HUES64 (cell line): ENCODE measurements around the gene TTLL13.
A peak's percentile ranks its signal among the peaks of the same experiment; 100 is the strongest.
"Not testable (repeated sequence)": the region's sequence is repeated elsewhere in the genome, so short reads cannot be mapped to it uniquely, and the experiment has no call there.

Experiments
- H3K27ac ChIP-seq: 2 replicates; pipeline ENCODE4 v1.7.0; 2013; ENCODE audit warnings: low read depth, low read length, inconsistent platforms
- H3K27me3 ChIP-seq: 2 replicates; pipeline ENCODE4 v1.6.1; 2013; ENCODE audit warnings: mild to moderate bottlenecking, low read length; ENCODE audit not compliant: insufficient read depth
- H3K36me3 ChIP-seq: 2 replicates; pipeline ENCODE4 v1.6.1; 2013; ENCODE audit warnings: mild to moderate bottlenecking, low read length; ENCODE audit not compliant: insufficient read depth
- H3K4me1 ChIP-seq: 2 replicates; pipeline ENCODE4 v1.6.1; 2013; ENCODE audit warnings: mild to moderate bottlenecking, low read length, moderate library complexity; ENCODE audit not compliant: insufficient read depth
- H3K4me3 ChIP-seq: 2 replicates; pipeline ENCODE4 v1.5.1; 2013; ENCODE audit warnings: mild to moderate bottlenecking, low read length, moderate library complexity
- H3K9ac ChIP-seq: 2 replicates; pipeline ENCODE4 v1.6.1; 2013; ENCODE audit warnings: mild to moderate bottlenecking, low read depth, low read length
- H3K9me3 ChIP-seq: 2 replicates; pipeline ENCODE4 v1.6.1; 2013; ENCODE audit warnings: low read depth, low read length; ENCODE audit not compliant: insufficient read depth
- WGBS: fragments of 150-250, 120-280 bp; methylation state at CpG from one replicate; pipeline ENCODE4 v1.1.7; 2013; ENCODE audit warnings: missing lambda C conversion rate; 5-methylcytosine and 5-hydroxymethylcytosine counted together

TTLL13 gene

DNA sequence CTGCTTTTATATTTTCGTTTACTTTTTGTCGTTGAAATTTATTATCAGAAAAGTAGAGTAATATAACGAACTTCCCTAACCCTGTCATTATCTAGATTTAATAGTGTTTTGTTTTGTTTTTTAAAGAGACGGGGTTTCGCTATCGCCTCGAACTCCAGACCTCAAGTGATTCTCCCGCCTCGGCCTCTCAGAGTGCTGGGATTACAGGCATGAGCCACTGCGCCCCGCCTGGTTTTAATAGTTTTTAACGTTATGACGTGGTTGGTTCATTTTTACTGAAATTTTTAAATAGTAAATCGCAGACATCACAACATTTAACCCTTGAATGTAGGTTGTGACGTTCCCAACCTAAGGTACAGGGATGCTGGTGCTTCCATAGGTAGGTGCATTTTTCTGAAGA lies 17.1 kb downstream of the TTLL13 start:
- 32% methylated on average over 9 of the region's 15 CpGs for WGBS
- no peaks in the 10 kb centered on the region for H3K27me3 ChIP-seq
- peaks cover 41% of the 10 kb centered on the region for H3K36me3 ChIP-seq
- H3K9ac ChIP-seq: peak overlapping the region; percentile 94; the same call in 1 of the 2 replicates
- H3K4me1 ChIP-seq: peaks cover 25% of the 10 kb centered on the region
- peak overlapping the region; percentile 74 for H3K4me3 ChIP-seq
- no peaks in the 10 kb centered on the region for H3K9me3 ChIP-seq
- H3K27ac ChIP-seq: no peak overlapping the region

DNA sequence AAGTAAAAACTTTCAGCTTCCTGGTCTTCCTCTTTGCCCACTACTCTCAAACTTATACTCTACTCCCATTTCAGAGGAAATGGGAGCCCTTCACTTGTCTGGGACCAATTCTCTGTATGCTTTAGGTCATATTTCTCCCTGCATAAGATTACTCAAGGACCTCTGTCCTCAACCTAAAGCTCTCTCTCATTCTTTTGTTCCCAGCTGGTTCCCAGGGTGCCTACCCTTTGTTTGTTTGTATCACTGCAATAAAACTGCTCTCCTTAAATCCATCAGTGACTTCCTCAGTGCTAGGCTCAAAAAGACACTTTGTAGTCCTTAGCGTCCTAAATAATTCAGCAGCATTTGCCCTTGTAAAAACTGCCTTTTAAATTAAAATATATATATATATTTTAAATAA lies 19.1 kb downstream of the TTLL13 start:
- no CpG with 5 or more reads among the region's 1 CpG for WGBS
- peaks cover 25% of the 10 kb centered on the region for H3K4me1 ChIP-seq

DNA sequence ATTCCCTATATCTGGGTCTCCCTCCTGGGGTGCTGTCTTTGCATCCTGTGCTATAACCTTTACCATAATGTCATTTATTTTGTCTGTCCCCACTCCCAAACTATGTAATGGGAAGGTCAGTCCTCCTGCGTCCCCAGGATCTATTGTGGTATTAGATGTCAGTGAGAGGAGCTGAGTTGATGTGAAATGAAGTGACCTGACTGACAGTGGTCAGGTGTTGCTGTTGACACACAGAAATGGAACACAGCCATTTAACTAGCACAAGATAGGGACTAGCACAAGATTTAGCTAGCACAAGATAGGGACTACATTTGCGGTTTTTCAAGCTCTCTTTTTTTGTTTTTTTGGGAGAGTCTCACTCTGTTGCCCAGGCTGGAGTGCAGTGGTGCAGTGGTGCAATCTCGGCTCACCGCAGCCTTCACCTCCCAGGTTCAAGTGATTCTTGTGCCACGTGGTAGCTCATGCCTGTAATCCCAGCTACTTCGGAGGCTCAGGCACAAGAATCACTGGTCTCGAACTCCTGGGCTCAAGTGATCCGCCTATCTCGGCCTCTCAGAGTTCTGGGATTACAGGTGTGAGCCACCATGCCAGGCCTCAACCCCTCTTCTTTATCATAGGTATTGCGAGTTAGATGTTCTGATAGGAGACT lies 21.3 kb downstream of the TTLL13 start:
- Histone ChIP-seq H3K27ac (no peak overlapping the region), H3K4me1 (peaks cover 19% of the 10 kb centered on the region), H3K36me3 (peaks cover 65% of the 10 kb centered on the region), H3K4me3 (no peak overlapping the region), H3K9me3 (no peaks in the 10 kb centered on the region), H3K9ac (no peak overlapping the region), H3K27me3 (no peaks in the 10 kb centered on the region)
- 96% methylated on average over 10 of the region's 10 CpGs for WGBS

More for the DNA sequence above, 19.1 kb downstream of the TTLL13 start:
- H3K4me3 ChIP-seq: peak overlapping the region; percentile 74
- 0 out of 2 replicates have a peak overlapping the region, but pooled peaks have one; percentile 20 for H3K9ac ChIP-seq
- H3K36me3 ChIP-seq: peaks cover 60% of the 10 kb centered on the region
- H3K27me3 ChIP-seq: no peaks in the 10 kb centered on the region
- no peaks in the 10 kb centered on the region for H3K9me3 ChIP-seq
- H3K27ac ChIP-seq: peak overlapping the region; percentile 26; the same call in 1 of the 2 replicates

DNA sequence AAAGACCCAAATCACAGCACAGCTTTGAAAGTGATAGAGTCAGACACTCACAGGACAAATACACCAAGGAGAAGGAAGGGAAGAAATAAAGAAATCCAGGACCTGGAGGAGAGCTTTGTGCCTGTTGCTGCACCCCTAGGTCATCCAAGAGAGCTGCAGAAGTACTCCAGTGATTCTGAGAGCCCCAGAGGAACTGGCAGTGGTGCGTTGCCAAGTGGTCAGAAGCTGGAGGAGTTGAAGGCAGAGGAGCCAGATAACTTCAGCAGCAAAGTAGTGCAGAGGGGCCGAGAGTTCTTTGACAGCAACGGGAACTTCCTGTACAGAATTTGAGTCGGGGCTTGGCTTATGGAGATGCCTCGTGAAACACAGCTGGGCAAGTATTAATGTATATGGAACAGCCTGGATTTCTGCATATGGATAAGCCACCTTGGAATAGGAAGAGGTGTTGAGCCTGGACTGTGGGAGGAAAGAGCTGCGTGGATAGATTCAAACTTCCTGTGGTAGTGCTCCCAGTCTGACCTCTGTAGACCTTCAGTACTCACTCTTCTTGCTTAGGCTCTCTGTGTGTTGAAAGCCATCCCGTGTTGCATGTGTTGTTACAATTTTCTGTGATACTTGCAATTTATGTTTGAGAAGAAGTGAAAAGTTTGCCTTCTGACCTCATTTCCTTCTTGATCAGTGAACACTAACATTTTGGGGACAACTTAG lies 22.3 kb downstream of the TTLL13 start:
- no peaks in the 10 kb centered on the region for H3K27me3 ChIP-seq
- H3K27ac ChIP-seq: no peak overlapping the region
- H3K9me3 ChIP-seq: no peaks in the 10 kb centered on the region
- peaks cover 19% of the 10 kb centered on the region for H3K4me1 ChIP-seq
- no peak overlapping the region for H3K9ac ChIP-seq
- 96% methylated on average over 7 of the region's 7 CpGs for WGBS
- peaks cover 68% of the 10 kb centered on the region for H3K36me3 ChIP-seq
- no peak overlapping the region for H3K4me3 ChIP-seq

DNA sequence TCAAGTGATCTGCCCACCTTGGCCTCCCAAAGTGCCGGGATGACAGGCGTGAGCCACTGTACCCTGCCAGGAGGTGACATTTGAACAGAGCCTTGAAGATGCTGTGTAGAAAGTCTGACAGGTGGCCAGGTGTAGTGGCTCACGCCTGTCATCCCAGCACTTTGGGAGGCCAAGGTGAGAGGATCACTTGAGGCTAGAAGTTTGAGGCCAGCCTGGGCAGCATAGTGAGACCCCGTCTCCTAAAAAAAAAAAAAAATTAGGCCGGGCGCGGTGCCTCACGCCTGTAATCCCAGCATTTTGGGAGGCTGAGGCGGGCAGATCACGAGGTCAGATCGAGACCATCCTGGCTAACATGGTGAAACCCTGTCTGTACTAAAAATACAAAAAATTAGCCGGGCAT lies 29.1 kb downstream of the TTLL13 start:
- 97% methylated on average over 12 of the region's 12 CpGs for WGBS

DNA sequence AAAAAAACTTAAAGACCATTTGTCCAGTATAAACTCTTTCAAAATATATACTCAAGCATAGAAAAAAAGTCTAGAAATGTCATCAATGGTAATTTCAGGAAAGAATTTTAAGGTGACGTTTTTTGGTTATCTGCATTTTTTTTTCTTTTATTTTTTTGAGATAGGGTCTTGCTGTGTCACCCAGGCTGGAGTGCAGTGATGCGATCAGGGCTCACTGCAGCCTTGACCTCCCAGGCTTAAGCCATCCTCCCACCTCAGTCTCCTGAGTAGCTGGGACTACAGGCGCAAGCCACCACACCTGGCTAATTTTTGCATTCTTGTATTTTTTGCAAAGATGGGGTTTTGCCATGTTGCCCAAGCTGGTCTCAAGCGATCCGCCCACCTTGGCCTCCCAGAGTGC lies 31.4 kb downstream of the TTLL13 start:
- H3K4me3 ChIP-seq, H3K9me3 ChIP-seq, H3K36me3 ChIP-seq, H3K9ac ChIP-seq, H3K27ac ChIP-seq, H3K27me3 ChIP-seq, H3K4me1 ChIP-seq: not testable (repeated sequence)
- 92% methylated on average over 5 of the region's 5 CpGs for WGBS

More for the DNA sequence above, 29.1 kb downstream of the TTLL13 start:
- not testable (repeated sequence) for H3K9ac ChIP-seq, H3K27ac ChIP-seq, H3K4me3 ChIP-seq, H3K4me1 ChIP-seq, H3K9me3 ChIP-seq, H3K36me3 ChIP-seq, H3K27me3 ChIP-seq

DNA sequence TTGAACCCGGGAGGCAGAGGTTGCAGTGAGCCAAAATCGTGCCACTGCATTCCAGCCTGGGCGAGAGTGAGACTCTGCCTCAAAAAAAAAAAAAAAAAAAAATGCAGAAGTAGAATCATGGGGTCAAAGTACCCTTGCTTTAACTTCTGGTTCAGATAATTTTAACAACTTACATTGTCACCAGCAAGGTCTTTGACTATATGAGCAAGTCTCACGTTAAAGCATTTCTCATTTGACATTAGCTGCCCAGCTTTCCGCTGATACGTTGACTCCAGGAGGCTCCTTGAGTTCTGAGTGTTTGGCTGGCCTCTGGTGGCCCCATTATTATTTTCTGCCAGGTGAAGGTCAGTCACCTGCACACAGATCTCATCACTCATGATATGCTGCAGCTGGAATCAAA lies 32.3 kb downstream of the TTLL13 start:
- H3K9me3 ChIP-seq, H3K27ac ChIP-seq, H3K4me1 ChIP-seq, H3K36me3 ChIP-seq, H3K4me3 ChIP-seq, H3K9ac ChIP-seq, H3K27me3 ChIP-seq: not testable (repeated sequence)
- WGBS: 93% methylated on average over 6 of the region's 6 CpGs

DNA sequence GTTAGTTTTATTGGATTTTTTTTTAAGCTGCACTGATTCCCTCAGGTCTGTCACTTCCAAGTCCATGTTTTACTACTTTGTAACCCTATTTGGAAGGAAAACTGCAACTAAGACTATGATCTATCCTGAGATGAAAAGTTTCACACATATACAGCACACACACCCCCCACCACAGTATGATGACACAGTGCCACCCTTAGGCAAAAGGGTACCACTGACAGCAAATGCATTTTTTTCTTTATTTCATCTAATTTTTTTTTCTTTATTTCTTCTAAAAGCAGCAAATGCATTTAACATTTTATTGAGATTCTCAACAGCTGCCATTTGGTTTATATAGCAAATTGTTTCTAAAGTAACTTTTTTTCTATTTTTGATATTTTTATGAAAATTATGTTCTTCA lies 37.3 kb downstream of the TTLL13 start:
- Histone ChIP-seq H3K4me3 (no peak overlapping the region), H3K9me3 (no peaks in the 10 kb centered on the region), H3K4me1 (peaks cover 5% of the 10 kb centered on the region; the same call in 1 of the 2 replicates), H3K27me3 (no peaks in the 10 kb centered on the region), H3K36me3 (no peaks in the 10 kb centered on the region), H3K9ac (no peak overlapping the region), H3K27ac (no peak overlapping the region)

DNA sequence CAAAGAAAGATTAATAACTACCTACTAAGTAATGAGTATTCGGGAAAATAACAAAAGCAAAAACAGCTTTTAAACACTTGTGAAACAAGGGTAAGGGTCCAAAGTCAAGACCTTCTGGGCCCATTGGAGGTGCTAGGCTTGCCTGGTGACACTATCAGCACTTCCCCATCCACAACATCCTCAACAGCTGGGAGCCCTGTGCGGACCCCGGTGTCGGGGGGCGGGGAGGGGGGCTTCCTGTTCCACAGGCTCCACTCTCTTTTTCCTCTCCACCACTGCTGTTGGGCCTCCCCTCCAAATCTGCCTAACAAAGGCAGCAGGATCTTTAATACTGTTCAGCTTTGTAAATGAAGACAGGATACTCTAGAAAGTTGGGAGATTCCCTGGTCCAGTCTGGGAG lies 37.7 kb downstream of the TTLL13 start:
- no peak overlapping the region for H3K27ac ChIP-seq
- WGBS: 40% methylated on average over 5 of the region's 5 CpGs
- H3K27me3 ChIP-seq: no peaks in the 10 kb centered on the region
- H3K9ac ChIP-seq: no peak overlapping the region
- H3K4me1 ChIP-seq: peaks cover 5% of the 10 kb centered on the region; the same call in 1 of the 2 replicates
- no peak overlapping the region for H3K4me3 ChIP-seq
- no peaks in the 10 kb centered on the region for H3K36me3 ChIP-seq
- no peaks in the 10 kb centered on the region for H3K9me3 ChIP-seq

DNA sequence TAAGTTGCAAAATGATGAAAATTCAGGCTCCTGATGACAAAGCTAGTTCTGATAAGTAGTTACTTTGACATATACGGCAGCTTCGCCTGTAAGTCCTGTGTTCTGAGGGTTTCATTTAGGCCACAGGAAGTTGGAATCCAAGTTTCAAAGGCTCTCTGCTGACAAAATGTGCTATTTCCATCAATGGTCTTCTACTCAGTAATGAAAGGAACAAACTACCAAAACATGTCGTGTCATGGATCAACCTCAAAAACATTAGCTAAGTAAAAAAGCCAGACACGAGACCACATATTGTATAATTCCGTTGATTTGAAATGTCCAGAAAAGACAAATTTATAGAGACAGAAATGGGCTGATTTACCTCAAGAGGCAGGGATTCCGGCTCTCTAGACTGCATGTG lies 38.6 kb downstream of the TTLL13 start:
- H3K27ac ChIP-seq: no peak overlapping the region
- whole genome bisulfite sequencing: 92% methylated on average over 6 of the region's 6 CpGs
- H3K9me3 ChIP-seq: no peaks in the 10 kb centered on the region
- no peaks in the 10 kb centered on the region for H3K36me3 ChIP-seq
- H3K4me3 ChIP-seq: no peak overlapping the region
- no peaks in the 10 kb centered on the region for H3K27me3 ChIP-seq
- H3K9ac ChIP-seq: no peak overlapping the region
- H3K4me1 ChIP-seq: peaks cover 5% of the 10 kb centered on the region; the same call in 1 of the 2 replicates

DNA sequence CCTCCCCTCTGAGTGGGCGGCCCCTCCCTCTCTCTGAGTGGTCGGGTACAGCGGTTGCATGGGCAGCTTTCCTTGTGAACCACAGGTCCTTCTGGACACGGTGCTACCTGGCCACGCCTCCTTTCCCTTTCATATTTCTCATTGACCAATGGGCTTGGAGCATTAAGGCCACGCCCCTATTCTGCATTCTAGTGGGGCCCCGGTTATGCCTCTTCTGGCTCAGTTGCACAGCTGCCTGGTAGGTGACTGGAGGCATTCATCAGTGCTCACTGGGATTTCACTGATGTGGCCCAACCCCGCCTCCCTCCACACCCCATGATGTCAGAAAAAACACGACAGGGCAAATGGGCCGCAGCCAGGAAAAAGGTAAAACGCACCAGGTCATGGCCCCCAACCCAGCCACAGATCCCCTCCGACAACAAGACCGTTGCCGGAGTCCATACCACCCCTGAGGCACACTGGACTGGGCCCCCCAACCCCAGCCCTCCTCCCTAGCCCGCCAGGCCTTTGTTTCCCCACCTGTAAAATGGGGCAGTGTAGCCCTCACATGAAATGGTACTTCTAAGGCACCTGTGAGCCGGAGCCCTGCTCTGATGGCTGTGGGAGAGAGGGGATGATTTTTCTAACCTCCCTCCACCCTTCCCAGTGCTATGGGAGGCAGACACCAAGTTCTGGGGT lies 42.5 kb downstream of the TTLL13 start:
- Histone ChIP-seq H3K9me3 (no peaks in the 10 kb centered on the region), H3K9ac (no peak overlapping the region), H3K27ac (no peak overlapping the region), H3K27me3 (no peaks in the 10 kb centered on the region), H3K36me3 (no peaks in the 10 kb centered on the region), H3K4me1 (peaks cover 2% of the 10 kb centered on the region; the same call in 1 of the 2 replicates), H3K4me3 (no peak overlapping the region)
- 84% methylated on average over 15 of the region's 16 CpGs for WGBS
